ENCODE measurements around the gene ZFAND3. TPM values are rescaled to one million over a fixed set of nuclear protein-coding genes. Genes with fewer than 3 reads are reported as not detected.

ZFAND3 gene
- total RNA-seq (2014; rRNA removed; shearing (Covaris generic)) (7.8 and 8.3 TPM in 2 replicates), total RNA-seq (2022) (33.8 and 36.4 TPM in 2 replicates), Bru-seq, nascent RNA (percentile 89 among the genes with signal in this experiment), BruChase-seq, experiment 1, labeled RNA remaining after a 6-hour chase (percentile 87 among the genes with signal in this experiment), BruChase-seq, experiment 2, labeled RNA remaining after a 2-hour chase (percentile 82 among the genes with signal in this experiment)
- long read RNA-seq, partial matches to known transcripts: 3 of 16 reads
- long read RNA-seq, other reads (novel, unspliced or antisense): 7 of 16 reads

GRCh38 chr6:37819177-37819801 is at the start of gene ZFAND3:
ZFAND3 (plus strand) TSS chr6:37819727; CDS start chr6:37819946, 219 bp downstream.
- ChIA-PET CTCF (ENCODE audit: unreplicated experiment) (no interaction called here), POLR2A (interaction anchor here (0.6 to 1.6 kb wide), 5 partner anchors 8 to 1258 kb away, joined by 3 to 11 read pairs (median 4); no protein-coding TSS in a partner anchor)
- H2AFZ ChIP-seq (ENCODE audit: low read length): peak within 1 kb of the TSS; percentile 92

GRCh38 chr6:37774028-37774680 is 45.4 kb upstream of the ZFAND3 start:
- Histone ChIP-seq H3K36me3 (ENCODE audit: insufficient read depth, low read length) (no peaks in the 10 kb centered on the region), H3K4me3 (ENCODE audit: low read depth, low read length, poor library complexity, severe bottlenecking) (no peak overlapping the region), H3K9me3 (ENCODE audit: low read length) (no peaks in the 10 kb centered on the region), H3K4me2 (ENCODE audit: low read length) (no peak overlapping the region), H2AFZ (ENCODE audit: low read length) (no peak overlapping the region), H4K20me1 (ENCODE audit: insufficient read depth, low read length) (no peaks in the 10 kb centered on the region), H3K27ac (ENCODE audit: low read depth, low read length, poor library complexity, severe bottlenecking) (no peak overlapping the region), H3K9me2 (ENCODE audit: insufficient read depth, low read length) (no peaks in the 10 kb centered on the region), H3K79me2 (ENCODE audit: insufficient read depth, low read depth, low read length) (no peaks in the 10 kb centered on the region), H3K4me1 (ENCODE audit: insufficient read depth, low read length, poor library complexity, severe bottlenecking) (no peaks in the 10 kb centered on the region)
- ChIA-PET POLR2A (no interaction called here), CTCF (ENCODE audit: unreplicated experiment) (no interaction called here)
- BruUV-seq (replicated peaks): no TSS peak
- DNase-seq (ENCODE audit: low spot score): no peak
- intact Hi-C loops (cut with micrococcal nuclease; ENCODE audit: unreplicated experiment): no loop called here
- TF ChIP-seq CTCF (conservative IDR thresholded peaks at IDR 0.05; ENCODE audit: low read length): no peak
- no peak for TF ChIP-seq EZH2phosphoT487 (IDR thresholded peaks at IDR 0.05; ENCODE audit: borderline replicate concordance, low read depth, low read length)

More at GRCh38 chr6:37819177-37819801, at the start of gene ZFAND3:
- Histone ChIP-seq H3K9me3 (ENCODE audit: low read length) (no peaks in the 10 kb centered on the region), H3K4me2 (ENCODE audit: low read length) (peak within 1 kb of the TSS; percentile 100), H4K20me1 (ENCODE audit: insufficient read depth, low read length) (peaks cover 18% of the 10 kb centered on the region; the same call in 1 of the 2 replicates), H3K9me2 (ENCODE audit: insufficient read depth, low read length) (no peaks in the 10 kb centered on the region), H3K4me1 (ENCODE audit: insufficient read depth, low read length, poor library complexity, severe bottlenecking) (peaks cover 18% of the 10 kb centered on the region), H3K27ac (ENCODE audit: low read depth, low read length, poor library complexity, severe bottlenecking) (peak within 1 kb of the TSS; percentile 63), H3K79me2 (ENCODE audit: insufficient read depth, low read depth, low read length) (peaks cover 38% of the 10 kb centered on the region), H3K36me3 (ENCODE audit: insufficient read depth, low read length) (no peaks in the 10 kb centered on the region), H3K4me3 (ENCODE audit: low read depth, low read length, poor library complexity, severe bottlenecking) (peak within 1 kb of the TSS; percentile 84)
- peak; percentile 99 for DNase-seq (ENCODE audit: low spot score)
- no peak for TF ChIP-seq EZH2phosphoT487 (IDR thresholded peaks at IDR 0.05; ENCODE audit: borderline replicate concordance, low read depth, low read length)
- no peak for TF ChIP-seq CTCF (conservative IDR thresholded peaks at IDR 0.05; ENCODE audit: low read length)
- intact Hi-C loops (cut with micrococcal nuclease; ENCODE audit: unreplicated experiment): no loop called here
- no TSS peak for BruUV-seq (replicated peaks)

Measured in OCI-LY7 (cell line).